Measurements from ENCODE around the gene FHIP2A.
"Not testable (repeated sequence)": the region's sequence is repeated elsewhere in the genome, so short reads cannot be mapped to it uniquely, and the experiment has no call there.

Gene FHIP2A

DNA sequence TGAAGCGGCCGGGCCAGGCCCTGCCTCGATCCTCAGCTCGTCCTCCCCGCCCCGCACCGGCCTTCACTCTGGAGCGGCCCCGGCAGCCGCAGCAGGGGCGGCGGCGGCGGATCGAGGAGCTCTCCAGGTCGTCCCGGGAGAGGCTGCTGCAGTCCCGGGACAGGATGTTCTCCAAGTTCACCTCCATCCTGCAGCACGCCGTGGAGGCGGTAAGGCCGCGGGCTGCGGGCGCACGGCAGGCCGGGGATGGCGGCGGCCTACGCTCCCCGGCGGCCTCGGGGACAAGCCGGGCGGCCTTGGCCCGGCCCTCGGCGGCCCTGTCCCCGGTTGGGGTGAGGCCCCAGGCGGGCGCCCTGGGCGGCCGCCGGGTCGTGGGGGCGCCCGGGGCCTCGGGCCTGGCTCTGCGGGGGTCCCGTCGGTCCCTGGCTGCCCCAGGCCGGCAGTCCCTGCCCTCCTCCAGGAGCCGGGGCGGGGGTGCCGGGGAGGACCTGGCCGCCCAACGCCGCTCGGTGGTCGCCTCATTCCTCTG is 399 bp downstream of the FHIP2A start:
- DNase-seq = no peak

DNA sequence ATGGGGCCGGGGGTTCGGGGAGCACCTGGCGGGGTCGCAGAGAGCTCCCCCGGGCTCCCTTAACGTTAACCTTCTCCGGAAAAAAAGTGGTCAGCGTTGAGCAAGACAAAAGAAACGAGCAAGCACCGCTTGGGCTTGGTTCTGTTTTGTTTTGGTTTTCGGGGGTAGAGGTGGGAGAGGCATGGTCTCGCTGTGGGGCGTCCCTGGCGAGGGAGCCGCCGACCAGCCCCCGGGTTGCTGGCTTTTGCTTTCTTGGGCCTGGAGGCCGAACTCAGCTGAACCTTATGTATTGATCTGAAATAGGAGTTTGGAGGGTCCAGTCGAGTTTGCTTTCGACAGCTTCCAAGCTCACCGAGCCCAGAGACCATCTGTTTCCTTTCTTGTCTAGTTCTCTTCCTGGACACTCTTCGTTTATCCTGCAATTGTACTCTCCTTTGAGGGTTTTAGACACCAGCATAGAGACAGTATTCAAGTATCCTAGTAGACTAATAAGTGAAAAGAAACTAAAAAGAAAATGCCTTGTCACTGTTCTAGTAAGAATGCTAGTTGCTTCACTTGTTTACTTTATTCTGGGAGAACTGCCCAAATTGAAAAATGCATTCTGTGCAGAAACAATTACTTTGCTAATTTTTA is 980 bp downstream of the FHIP2A start:
- DNase-seq = peak; percentile 17

DNA sequence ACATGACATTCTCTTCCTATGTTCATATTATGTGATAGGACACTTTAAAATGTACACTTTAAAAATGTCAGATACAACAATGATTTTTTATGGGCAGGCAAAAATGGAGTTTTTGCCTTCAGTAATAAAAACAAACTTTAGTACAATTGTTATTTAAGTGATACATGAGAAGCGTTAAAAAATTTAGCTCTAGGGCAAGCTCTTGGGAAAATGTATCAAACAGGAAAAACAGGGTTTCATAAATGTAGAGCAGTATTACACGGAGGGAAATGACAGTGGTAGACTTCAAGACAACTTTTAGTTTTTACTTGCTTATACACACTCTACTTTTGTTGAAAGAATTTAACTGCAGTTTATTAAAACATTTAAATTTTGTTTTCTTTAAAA is 1.5 kb downstream of the FHIP2A start:
- DNase-seq = no peak

DNA sequence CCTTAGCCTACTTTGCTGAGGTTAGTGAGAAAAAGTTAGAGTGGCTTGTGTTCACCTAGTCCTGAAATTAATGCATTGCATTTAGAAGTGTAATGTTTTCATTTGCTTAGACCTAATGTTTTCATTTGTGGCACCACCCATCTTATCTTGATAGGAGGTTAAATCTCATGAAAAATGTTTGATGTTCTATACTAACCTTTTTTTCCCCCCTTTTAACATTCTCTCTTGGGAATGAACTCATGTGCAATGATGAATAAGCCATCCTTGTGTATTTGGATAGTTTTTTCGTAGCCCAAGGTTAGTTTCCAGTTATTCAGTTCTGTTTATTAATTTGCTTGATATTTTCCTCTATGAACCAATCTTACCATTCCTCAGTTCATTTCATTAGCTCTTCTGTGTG is 2.8 kb downstream of the FHIP2A start:
- DNase-seq = no peak

DNA sequence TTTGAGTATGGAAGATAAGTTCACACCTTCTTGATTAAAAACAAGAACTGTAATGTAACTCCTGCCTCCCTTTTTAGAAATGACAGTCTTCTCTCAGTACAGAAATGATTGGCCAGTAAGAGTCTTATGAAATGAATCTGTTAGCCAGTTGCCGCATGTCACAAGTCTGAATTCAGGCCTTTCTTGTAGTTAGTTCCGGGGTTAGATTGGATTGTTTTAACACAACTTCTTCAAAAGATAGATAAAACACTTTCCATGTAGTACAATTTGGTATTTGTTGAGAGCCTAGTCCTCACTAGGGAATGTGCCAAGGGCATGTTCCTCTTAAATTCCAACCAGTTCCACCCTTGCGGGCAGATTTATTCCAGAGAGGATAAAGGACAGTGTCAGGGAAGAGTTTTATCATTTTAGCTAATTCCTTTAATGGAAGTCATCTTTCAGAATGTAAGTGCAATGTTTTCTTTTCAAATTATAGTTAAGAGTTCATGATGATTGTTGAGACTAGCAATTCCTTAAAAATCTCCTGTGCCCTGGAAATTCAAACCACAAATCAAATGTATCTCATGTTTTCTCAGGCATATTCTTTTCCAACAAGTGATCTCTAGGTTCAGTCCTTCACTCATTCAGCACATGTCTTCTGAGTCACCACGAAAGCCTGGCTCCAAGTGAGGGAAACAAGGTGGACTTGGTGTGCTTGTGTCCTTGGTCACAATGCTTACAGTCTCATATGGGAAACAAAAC is 4.1 kb downstream of the FHIP2A start:
- DNase-seq = no peak

DNA sequence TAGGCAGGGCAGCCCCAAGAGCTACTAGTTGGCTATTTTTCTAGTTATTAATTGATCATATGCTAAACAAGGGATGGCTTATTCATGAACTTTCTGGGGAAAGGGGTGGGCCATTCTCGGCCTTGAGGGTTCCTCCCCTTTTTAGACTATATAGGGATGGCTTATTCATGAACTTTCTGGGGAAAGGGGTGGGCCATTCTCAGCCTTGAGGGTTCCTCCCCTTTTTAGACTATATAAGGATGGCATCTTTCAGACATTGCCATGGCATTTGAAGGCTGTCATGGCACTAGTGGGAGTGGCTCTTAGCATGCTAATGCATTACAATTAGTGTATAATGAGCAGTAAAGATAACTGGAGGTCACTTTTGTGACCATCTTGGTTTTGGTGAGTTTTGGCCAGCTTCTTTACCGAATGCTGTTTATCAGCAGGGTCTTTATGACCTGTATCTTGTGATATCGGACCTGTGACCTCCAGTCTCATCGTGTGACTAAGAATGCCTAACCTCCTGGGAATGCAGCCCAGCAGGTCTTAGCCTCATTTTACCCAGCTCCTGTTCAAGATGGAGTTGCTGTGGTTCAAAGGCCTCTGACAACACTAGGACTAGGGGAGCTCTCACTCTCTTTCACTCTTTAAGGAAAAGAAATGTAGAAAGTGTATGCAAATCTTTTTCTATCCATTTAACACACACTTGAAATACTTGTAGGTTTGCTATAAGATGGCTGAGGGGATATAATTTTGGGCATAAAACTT is 7.8 kb downstream of the FHIP2A start:
- no peak for DNase-seq

DNA sequence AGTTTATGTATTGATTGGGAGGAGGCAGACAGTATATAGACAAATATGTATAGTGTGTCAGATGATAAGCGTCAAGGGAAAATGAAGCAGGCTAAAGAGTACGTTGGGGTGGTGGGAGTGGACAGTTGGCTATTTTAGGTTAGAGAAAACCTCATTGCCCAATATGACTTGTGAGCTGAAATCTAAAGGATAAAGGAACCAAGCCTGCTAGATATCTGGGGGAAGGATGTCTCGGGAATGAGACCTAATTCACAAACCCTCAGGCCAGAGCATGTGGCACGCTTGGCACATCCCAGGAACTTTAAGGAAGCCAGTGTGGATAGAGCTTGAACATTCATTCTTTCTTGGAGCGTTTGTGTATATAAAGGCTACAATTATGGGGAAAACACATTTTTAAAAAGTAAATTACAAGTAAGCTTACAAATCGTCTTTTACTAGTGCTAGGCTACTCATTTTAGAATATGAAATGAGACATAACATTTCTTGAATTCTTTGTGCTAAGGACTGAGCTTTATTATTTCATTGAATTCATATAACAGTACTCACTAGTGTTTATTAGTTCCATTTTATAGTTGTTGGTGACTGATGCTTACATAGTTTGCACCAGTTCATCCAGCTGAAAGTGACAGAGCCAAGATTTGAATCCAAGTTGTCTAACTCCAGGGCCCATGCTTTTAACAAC is 9.7 kb downstream of the FHIP2A start:
- no peak for DNase-seq

DNA sequence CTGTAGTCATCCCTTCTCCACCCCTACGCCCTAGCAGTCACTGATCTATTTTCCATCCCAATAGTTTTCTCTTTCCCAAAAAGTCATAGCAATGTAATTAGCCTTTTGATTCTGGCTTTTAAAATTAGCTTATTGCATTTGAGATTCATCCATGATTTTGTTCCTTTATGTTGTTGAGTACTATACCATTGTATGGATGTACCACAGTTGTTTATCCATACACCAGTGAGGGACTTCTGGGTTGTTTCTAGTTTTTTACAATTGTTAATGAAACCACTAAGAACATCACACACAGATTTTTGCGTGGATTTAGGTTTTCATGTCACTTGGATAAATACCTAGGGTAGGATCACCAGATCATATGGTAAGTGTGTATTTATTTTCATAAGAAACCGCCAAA is 16.1 kb downstream of the FHIP2A start:
- no peak for DNase-seq

DNA sequence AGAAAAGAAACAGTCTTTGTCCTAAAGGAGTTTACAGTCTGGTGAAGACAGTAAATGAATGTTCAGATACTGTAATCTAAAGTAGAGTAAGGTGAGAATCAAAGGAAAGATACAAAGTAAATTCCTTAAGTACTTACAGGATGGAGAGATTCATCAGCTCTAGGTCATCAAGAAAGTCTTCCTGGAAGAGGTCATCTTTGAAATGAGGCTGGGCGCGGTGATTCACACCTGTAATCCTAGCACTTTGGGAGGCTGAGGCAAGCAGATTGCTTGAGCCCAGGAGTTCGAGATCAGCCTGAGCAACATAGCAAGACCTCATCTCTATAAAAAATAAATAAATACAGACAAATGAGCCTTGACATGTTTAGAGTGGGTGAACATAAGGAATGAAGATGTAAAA is 18.3 kb downstream of the FHIP2A start:
- DNase-seq = no peak

DNA sequence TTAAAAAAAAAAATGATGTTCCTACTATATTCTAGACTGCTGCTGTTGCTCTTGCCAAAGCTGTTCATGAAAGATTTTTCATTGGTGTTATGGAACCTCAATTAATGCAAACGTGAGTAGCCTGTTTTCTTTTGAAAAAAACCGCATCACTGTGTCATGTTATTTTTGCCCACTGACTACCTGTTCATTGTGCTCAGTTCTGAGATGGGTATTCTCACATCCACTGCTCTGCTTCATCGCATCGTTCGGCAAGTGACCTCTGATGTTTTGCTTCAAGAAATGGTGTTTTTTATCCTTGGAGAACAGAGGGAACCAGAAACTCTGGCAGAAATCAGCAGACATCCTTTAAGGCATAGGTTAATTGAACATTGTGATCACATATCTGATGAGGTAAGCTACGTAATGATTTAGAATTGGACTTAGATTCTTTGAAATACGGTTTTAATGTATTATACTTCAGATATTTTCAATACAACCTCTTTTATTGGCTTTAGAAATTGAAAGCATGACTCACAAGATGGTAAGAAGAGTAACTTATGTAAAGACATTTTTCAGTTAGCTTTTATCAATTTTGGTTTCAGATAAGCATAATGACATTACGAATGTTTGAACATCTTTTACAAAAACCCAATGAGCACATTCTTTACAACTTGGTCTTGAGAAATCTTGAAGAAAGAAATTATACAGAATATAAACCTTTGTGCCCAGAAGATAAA is 24.6 kb downstream of the FHIP2A start:
- DNase-seq = no peak

DNA sequence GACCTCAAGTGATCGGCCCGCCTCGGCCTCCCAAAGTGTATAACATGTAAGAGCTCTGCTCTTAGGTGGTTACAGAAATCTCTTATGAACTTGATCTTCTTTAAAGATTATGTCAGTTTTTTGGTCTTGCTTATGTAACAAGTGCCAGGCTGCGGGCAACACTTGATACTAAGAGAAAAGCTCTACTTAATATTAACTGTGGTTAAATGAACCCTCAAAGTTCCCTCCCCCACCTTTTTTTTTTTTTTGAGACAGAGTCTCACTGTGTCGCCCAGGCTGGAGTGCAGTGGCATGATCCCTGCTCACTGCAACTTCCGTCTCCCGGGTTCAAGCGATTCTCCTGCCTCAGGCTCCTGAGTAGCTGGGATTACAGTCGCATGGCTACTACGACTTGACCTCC is 25.9 kb downstream of the FHIP2A start:
- DNase-seq = not testable (repeated sequence)

DNA sequence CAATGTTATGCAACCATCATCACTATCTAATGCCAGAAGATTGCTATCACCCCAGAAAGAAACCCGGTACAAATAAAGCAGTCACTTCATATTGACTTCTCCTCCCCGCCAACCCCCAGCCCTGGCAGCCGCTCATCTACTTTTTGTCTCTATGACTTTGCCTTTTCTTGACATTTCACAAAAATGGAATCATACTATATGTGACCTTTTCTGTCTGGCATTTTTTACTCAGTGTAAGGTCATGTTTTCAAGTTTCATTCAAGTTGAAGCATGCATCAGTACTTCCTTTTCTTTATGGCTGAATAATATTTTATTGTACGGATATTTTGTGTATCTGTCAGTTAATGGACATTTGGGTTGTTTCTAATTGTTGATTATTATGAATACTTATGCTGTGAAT is 28.1 kb downstream of the FHIP2A start:
- DNase-seq = no peak

DNA sequence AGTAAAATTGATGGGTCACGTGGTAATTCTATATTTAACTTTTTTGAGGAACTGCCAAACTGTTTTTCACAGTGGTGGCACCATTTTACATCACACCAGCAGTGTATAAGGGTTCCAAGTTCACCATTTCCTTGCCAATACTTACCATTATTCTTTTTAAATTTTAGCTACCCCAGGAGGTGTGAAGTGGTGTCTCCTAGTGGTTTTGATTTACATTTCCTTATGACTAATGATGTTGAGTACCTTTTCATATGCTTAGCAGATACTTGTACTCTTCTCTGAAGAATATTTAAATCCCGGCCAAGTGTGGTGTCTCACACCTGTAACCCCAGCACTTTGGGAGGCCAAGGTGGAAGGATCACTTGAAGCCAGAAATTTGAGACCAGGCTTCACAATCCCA is 28.5 kb downstream of the FHIP2A start:
- no peak for DNase-seq

DNA sequence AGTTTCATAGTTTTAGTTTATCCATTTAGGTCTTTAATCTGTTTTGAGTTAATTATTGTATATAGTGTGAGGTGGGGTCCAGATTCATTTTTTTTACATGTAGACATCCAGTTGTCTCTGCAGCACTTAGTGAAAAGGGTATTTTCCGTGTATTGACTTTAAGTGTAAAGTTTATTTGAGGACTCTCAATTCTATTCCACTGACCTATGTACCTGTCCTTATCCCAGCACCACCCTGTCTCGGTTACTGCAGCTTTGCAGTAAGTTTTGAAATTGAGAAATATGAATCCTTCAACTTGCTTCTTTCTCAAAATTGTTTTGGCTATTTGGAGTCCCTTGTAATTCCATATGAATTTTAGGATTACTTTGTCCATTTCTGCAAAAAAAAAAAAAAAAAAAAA is 29.8 kb downstream of the FHIP2A start:
- no peak for DNase-seq

DNA sequence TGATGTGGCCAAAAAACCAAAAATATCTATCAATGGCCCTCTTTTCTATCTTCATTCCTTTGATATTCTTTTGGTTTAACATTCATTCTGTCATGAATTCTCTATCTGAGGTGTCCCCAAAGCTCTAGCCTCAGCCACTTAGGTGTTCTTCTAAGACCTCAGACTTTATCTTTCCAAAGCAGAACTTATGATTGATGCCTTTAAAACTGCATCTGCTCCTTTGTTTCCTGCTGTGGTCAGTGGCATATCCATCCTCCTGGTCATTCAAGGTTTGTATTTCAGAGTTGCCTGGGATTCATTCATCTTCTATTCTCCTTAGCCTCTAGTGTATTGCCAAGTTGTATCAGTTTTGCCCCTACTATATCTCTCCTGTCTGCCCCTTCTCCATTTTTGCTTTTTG is 30.6 kb downstream of the FHIP2A start:
- DNase-seq = no peak

DNA sequence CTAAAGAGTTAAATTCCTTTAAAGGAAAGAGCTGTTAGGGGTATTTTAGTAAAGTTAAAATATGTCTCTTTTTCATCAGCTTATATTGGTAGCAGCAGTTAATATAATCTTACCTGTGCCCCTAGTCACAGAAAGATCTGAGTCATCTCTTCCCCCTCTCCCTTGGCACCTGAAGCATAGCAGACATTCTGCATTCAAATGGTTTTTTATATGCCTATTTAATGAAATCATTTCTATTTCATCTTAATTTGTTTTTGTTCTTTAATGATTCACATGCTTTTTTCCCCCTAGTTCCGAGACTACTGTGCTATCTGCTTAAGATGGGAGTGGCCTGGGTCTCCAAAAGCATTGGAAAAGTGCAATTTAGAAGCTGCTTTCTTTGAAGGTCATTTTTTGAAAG is 33.3 kb downstream of the FHIP2A start:
- no peak for DNase-seq

DNA sequence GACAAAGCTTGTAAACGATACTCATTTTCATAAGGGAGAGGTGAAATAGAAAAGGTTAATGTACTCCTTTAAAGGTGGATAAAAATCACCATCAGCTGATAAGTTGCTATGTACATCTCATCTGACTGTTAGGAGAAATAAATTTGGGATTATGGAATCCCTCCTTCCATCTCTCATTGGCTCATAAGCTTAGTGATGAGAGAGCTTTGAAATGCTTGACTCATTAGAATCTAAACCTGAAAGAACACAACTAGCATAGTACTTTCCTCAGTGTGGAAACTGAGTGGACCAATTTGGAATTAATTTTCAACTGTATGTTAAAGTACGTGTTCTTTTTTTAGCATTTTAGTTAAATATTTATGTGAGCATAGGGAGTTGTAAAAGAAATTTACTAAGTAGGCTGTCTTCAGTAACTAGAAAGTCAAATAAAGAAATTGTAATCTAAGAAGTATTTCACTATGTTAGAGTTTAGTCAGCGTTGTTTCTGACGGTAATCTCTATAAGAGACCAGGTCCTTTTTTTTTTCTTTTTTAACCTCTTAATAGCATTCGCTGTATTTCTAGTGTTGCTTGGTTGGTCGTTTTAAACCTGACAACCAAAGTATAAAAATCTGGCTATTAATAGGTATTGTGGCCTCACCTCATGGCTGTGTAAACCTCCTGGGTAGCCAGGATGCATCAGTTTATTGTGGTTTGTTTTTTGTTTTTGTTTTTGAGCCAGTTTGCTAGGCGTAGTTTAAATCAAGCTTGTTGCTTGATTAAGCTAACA is 34.4 kb downstream of the FHIP2A start:
- no peak for DNase-seq

DNA sequence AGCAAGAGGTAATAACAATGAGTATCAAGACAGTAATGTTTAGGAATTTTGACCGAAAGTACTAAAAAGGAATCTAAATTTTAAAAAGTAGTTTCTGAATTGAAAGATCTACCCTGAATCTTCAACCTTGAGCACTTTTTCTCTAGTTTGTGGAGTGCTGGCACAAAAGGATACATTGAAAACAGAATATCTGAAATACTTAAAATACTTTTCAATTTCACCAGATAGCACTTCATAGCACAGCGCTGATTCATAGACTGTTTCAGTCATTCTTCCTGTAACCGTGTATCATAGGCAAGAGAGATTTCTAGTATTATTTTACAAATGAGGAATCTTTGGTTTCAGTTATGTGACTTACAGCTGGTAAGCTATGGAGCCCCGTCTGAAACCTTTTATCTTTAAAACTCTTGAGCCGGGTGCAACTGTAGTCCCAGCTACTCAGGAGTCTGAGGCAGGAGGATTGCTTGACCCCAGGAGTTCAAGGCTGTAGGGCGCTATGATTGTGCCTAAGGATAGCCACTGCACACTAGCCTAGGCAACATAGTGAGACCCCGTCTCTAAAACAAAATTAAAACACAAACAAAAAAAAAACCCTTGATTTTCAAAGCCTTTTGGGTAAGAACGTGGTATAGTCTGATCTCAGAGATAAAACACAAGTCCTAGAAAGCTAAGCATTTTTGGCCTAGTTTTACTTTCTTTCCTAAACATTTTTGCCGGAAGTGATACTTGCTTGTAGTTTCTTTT is 35.1 kb downstream of the FHIP2A start:
- DNase-seq = no peak

DNA sequence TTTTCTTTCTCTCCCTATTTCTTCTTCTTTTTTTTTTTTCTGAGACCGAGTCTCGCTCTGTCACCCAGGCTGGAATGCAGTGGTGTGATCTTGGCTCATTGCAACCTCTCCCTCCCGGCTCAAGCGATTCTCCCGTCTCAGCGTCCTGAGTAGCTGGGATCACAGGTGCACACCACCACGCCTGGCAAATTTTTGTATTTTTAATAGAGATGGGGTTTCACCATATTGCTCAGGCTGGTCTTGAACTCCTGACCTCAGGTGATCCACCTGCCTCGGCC is 35.6 kb downstream of the FHIP2A start:
- not testable (repeated sequence) for DNase-seq

DNA sequence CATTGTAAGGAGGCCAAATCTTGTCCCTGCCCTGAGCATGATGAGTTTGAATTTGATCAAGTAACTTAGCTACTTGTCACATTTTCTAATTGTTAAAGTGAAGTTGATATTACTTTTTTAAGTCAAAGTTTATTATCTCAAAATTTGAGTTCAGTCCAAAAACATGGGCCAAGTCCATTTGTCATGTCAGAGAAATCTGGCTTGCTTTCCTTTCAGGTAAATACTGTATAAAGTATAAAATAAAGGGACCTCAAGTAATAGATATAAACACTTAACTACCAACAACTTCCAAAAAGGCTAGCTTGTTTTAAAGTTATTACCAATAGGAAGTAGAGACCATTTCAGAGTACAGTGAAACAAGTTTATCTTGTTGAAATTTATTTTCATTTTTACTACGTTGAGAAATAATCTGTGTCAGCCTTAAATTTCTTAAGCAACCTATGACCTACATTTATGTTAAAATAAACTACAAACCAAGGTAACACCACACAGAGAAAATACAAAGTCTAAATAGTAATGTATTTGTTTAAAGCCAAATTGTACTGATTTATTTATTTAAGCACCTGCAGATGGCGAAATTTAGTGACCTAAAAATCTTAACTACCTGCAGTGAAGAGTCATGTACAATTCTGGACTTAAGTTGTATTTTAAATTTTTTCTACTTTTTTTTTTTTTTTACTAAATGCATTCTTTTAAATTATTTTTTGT is 36.5 kb downstream of the FHIP2A start:
- no peak for DNase-seq

DNA sequence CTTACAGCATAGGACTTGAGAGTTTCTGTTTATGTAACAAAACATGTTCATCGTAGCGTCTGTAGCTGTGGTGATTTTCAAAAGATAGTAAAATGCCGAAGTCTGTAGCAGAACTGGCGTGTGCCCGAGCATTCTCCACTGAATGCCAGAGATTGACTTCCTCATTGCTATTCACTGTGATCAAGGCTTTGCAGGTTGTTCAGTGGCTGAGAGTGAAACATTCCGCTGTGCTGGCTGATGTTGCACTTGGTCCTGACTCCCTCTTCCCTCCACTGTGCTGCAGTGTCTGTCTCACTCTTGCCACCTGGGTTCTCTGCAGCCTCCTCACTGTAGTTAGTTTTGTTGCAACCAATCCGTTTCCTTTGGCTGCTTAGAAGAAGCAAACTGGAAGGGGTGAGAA is 37.6 kb downstream of the FHIP2A start:
- no peak for DNase-seq
